HG03135 (cell line): ENCODE results near the gene THBS3.
"Not testable (repeated sequence)": the region's sequence is repeated elsewhere in the genome, so short reads cannot be mapped to it uniquely, and the experiment has no call there.

Experiments
- ATAC-seq: cut with Tn5 transposase; IDR thresholded peaks from one replicate; pipeline ENCODE4 v1.9.1; 2021; ENCODE audit warnings: mild to moderate bottlenecking, moderate library complexity; ENCODE audit not compliant: unreplicated experiment

The THBS3 gene

DNA sequence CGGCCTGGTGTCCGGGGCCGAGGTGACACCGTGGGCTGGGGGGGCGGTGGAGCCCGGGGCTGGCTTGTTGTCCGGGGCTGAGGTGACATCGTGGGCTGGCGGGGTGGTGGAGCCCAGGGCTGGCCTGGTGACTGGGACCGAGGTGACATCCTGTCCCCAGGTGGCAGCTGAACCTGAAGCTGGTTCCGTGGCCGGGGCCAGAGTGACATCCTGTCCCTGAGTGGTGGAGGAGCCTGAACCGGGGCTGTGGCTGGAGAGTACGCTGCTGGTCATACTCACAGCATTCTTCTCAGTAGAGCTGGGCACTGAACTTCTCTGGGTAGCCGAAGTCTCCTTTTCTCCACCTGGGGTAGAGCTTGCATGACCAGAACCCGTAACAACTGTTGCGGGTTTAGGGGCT lies 15.8 kb downstream of the THBS3 start:
- no peak for ATAC-seq

- not testable (repeated sequence) for ATAC-seq
Observed at GRCh38 chr1:155189926-155190325, 17.8 kb downstream of the THBS3 start.

GRCh38 chr1:155188268-155188667 lies 19.4 kb downstream of the THBS3 start:
- no peak for ATAC-seq

DNA sequence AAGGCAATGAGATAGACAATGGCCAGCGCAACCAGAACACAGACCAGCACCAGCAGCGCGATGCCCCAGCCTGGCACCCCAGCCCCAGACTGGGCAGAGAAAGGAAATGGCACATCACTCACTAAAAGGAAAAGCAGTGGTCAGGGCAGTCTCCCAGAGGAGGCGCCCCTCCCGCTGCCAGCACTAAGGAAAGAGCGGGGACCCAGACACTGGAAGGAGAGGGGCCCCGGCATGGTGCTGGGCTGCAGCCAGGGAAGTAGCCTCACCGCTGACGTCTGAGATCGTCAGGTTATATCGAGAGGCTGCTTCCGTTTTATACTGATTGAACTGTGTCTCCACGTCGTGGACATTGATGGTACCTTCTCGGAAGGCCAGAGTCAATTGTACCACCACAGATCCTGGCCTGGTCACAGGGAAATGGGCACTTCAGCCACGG lies 20.2 kb downstream of the THBS3 start:
- ATAC-seq = no peak

DNA sequence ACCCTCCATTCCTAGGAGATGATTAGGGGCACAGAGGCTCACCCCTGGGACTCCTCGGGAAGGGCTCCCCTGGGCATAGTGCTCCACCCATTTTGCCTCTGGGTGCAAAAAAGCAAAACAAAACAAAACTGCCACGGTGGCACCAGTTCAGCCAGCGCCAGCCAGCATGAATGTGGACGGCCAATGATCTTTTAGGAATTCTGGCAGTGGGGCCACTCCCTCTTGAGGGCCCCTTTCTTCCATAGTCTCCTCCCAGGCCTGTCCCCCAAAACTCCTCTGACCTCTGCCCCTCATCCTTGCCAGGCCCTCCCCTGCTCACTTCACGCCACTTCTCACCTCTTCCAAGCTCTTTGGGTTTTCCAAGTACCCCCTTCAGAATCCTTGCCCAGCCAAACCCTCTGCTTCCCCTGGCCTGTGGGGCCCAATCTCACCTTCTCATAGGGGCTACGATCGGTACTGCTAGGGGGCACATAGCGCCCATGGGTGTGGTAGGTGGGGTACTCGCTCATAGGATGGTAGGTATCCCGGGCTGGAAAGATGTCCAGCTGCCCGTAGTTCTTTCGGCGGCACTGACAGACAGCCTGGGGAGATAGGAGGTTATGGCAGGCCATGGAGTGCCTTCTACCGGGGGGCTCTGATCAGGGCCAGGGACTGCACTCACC lies 20.8 kb downstream of the THBS3 start:
- no peak for ATAC-seq

- ATAC-seq = no peak
Observed at GRCh38 chr1:155186067-155186793, 21.5 kb downstream of the THBS3 start.

GRCh38 chr1:155185783-155186066 lies 22.0 kb downstream of the THBS3 start:
- ATAC-seq = no peak

GRCh38 chr1:155184835-155185782 lies 22.6 kb downstream of the THBS3 start:
- ATAC-seq = peak; percentile 81

DNA sequence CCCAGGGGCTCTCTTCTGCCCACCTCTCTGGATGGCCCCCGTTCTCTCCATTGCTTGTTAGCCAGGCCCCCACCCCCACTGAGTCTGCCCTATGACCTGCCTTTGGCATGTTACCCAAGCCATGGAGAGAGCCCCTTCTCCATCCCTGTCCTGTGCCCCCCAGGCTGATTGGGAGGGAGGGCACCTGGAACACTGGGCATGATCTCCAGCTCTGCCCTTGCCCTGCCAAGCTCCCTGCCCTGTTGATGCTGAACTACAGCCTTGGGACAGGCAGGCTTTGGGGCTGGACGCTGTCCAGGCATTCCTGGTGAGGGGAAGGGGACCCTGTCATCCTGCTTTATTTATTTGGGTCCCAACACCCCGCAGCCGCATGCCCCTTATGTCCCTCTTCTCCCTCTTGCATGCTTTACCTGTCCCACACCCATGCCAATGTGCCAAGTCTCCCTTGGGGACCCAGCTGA lies 23.3 kb downstream of the THBS3 start:
- ATAC-seq = no peak

GRCh38 chr1:155183775-155184221 lies 23.9 kb downstream of the THBS3 start:
- no peak for ATAC-seq

DNA sequence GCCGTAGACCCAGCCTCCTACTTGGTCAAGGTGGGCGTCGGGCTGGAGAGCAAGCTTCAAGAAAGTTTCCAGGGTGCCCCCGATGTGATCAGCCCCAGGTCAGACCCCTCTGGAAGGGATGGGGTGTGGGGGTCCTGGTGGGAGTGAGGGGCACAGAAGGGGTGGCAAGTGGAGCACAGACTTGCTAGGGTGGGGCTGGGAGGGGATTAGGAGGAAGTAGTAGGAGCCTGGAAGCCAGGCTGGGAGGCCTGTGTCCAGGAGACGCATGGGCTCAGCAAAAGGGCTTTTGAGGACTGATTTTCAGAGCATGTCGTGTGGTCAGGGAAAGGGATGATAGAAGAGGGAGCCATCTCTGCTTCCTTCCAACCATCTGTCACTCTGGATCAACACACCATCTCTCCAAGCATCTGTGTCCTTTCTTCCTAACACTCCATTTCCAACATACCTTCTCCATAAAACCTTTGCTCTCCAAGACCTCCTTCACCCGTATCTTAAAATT lies 25.6 kb downstream of the THBS3 start:
- ATAC-seq = no peak

- ATAC-seq = no peak
Observed at GRCh38 chr1:155181371-155182051, 26.2 kb downstream of the THBS3 start.

DNA sequence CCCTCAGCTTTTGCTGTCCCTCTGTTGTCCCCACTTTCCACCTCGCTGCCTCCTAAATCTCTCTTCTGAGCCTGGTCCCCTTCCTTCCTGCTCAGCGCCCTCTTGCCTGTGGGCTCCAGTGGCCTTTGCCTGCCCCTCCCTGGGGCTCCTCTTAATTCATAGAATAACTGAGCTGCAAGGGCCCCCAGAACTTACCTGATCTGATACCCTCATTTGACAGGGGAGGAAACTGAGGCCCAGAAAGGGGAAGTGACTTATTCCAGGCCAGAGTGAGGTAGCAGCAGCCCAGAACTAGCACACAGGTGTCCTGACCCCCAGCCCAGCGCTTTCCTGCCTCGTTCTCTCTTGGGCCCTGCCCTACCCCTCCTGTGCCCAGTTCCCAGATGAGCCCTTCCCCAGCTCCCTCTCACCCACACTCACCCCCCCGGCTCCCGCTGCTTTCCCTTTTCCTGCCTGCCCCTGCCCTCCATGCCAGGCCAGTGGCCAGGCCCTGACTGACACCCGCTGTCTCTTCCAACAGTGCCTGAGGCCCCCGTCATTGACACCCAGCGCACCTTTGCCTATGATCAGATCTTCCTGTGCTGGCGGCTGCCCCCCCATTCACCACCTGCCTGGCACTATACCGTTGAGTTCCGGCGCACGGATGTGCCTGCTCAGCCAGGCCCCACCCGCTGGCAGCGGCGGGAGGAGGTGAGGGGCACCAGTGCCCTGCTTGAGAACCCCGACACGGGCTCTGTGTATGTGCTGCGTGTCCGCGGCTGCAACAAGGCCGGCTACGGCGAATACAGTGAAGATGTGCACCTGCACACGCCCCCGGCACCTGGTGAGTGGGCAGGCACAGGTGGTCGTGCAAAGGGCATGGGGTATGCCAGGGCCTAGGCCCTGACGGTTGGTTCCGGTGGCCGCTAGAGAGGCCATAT lies 28.3 kb downstream of the THBS3 start:
- ATAC-seq = no peak

DNA sequence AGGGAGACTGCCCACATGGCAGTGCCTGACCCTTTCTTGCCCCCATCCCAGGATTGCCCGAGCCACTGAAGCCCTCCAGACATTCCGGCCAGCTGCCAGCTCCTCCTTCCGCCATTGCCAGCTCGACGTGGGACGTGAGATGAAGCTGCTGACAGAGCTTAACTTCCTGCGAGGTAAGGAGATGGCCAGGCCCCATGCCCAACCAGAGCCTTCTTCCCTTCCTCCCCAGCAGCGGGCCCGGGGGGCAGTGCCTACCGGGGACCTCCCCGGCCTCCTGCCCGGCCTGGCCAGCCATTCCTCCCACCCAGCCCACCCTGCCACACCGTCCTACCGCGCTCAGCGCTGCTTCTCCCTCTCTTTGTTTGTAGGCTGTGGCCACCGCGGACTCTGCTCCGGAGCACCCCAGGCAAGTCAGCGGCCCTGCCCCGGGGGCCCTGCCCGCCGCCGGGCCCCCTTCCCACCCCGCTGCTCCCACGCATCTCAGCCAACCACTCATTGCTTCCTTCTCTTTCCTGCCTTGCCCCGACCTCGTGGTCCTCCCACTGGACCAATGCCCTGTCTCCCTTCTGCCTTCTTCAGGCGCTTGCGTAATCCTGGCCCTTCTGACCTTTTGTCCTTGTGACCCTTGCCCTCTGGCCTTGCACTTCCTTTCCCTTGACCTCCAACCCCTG lies 29.1 kb downstream of the THBS3 start:
- ATAC-seq = no peak

DNA sequence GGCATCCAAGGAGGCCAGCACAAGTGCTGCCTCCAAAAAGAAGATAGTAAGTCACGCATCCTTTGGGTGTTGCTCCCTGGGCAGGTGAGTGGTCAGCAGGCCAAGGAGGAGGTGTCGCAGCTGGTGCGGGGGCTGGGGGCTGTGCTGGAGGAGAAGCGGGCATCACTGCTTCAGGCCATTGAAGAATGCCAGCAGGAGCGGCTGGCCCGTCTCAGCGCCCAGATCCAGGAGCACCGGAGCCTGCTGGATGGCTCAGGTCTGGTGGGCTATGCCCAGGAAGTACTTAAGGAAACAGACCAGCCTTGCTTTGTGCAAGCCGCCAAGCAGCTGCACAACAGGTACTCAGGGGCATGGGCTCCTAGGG lies 29.8 kb downstream of the THBS3 start:
- no peak for ATAC-seq

DNA sequence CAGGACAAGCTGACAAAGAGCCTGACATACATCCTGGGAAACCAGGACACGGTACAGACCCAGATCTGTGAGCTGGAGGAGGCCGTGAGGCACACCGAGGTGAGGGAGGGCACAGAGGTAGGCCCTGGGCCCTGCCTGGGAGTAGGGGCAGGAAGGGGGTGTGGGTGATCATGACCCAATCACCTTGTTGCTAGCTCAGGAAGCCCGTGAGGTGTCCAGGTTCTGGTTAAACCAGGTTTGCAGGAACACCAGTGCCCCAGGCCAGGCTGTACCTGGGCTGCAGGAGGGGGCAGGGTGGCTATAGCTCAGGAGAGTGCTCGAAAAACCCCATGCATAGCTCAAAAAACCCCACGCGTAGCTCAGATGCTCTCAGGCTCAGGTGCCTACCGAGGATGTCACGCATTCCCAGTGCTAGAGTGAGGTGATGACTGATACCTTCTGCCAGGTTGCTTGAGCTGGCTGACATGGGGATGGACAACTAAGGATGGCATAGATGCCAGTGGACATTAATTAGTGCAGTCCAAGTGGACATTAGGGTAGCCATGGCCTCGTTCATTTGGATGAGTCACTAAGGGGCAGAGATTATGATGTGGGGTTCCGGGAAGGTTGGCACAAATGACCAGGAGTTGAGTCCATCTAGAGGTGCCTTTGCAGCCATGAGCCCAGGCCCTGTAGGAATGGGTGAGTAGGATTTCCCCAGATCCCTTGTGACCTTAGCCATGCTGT lies 30.3 kb downstream of the THBS3 start:
- ATAC-seq = no peak

DNA sequence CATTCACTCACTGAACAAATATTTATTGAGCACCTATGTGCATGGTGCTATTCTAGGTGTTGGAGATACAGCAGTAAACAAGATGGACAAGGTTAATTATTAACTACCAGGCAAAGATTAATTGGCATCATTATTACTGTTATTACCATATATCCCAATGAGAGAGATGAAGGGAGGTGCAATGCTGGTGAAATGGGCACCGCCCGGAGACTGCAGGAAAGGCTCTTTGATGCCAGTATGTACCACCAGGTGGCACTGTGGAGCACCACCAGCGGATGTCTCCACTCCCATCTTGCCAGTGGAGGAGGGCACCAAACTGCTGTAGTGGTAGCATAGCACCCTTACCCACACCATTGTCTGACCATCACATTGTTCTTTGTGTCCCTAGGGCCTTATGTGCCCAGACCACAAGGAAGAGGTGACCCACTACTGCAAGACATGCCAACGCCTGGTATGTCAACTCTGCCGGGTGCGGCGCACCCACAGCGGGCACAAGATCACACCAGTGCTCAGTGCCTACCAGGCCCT lies 31.1 kb downstream of the THBS3 start:
- no peak for ATAC-seq

DNA sequence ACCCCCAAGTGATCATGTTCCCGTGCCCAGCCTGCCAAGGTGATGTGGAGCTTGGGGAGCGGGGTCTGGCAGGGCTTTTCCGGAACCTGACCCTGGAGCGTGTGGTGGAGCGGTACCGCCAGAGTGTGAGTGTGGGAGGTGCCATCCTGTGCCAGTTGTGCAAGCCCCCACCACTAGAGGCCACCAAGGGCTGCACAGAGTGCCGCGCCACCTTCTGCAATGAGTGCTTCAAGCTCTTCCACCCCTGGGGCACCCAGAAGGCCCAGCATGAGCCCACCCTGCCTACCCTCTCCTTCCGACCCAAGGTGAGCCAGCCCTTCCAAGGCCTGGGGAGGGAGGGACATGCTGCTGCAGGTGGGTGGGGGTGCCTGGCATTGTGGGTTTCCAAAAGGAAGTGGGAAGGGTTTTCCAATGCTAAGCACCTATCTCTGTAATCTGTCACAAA lies 31.7 kb downstream of the THBS3 start:
- no peak for ATAC-seq
